Loucy (cell line): ENCODE measurements around the gene SHISA6.

ENCODE experiments used
- H2AFZ ChIP-seq: fragments of 200-600 bp; sonication (generic); 2 replicates; pipeline ENCODE4 v1.6.0; 2016; ENCODE audit warnings: antibody characterized with exemption, mild to moderate bottlenecking, low read length, moderate library complexity
- H3F3A ChIP-seq: fragments of 200-600 bp; 2 replicates; pipeline ENCODE4 v1.6.0; 2016; ENCODE audit warnings: antibody characterized with exemption, low read depth, mild to moderate bottlenecking
- H3K27me3 ChIP-seq: fragments of 200-600 bp; sonication (generic); 2 replicates; pipeline ENCODE4 v1.6.1; 2014; ENCODE audit warnings: low read length, mild to moderate bottlenecking; ENCODE audit not compliant: insufficient read depth, poor library complexity, severe bottlenecking
- H3K36me3 ChIP-seq: fragments of 200-600 bp; sonication (generic); 2 replicates; pipeline ENCODE4 v1.6.1; 2016; ENCODE audit warnings: low read length; ENCODE audit not compliant: insufficient read depth
- H3K4me1 ChIP-seq: fragments of 200-600 bp; sonication (generic); 2 replicates; pipeline ENCODE4 v1.5.1; 2014; ENCODE audit warnings: low read length, mild to moderate bottlenecking; ENCODE audit not compliant: insufficient read depth, poor library complexity, severe bottlenecking
- H3K4me2 ChIP-seq: fragments of 200-600 bp; sonication (generic); 2 replicates; pipeline ENCODE4 v1.6.0; 2014; ENCODE audit warnings: antibody characterized with exemption, low read length, low read depth, mild to moderate bottlenecking; ENCODE audit not compliant: poor library complexity, severe bottlenecking
- H3K4me3 ChIP-seq: fragments of 200-600 bp; sonication (generic); 2 replicates; pipeline ENCODE4 v1.5.1; 2014; ENCODE audit warnings: low read length, mild to moderate bottlenecking, mixed read lengths; ENCODE audit not compliant: poor library complexity, severe bottlenecking
- H3K79me2 ChIP-seq: fragments of 200-600 bp; sonication (generic); 2 replicates; pipeline ENCODE4 v1.6.1; 2014; ENCODE audit warnings: low read length; ENCODE audit not compliant: insufficient read depth
- H3K9ac ChIP-seq: fragments of 200-600 bp; sonication (generic); 2 replicates; pipeline ENCODE4 v1.6.0; 2014; ENCODE audit warnings: mild to moderate bottlenecking, low read depth, low read length, moderate library complexity; ENCODE audit not compliant: poor library complexity, severe bottlenecking
- H3K9me2 ChIP-seq: fragments of 200-600 bp; sonication (generic); replicated peaks from 2 replicates; pipeline ENCODE4 v1.6.1; 2016; ENCODE audit warnings: low read depth, low read length, mixed read lengths
- H3K9me3 ChIP-seq: fragments of 200-600 bp; sonication (generic); 2 replicates; pipeline ENCODE4 v1.6.1; 2014; ENCODE audit warnings: mild to moderate bottlenecking, antibody characterized with exemption, low read length, low read depth; ENCODE audit not compliant: insufficient read depth
- H4K20me1 ChIP-seq: fragments of 200-600 bp; sonication (generic); 2 replicates; pipeline ENCODE4 v1.6.0; 2014; ENCODE audit warnings: antibody characterized with exemption, low read length, mild to moderate bottlenecking; ENCODE audit not compliant: insufficient read depth, poor library complexity, severe bottlenecking
- EZH2phosphoT487 ChIP-seq: fragments of 200-600 bp; IDR thresholded peaks from 2 replicates; pipeline ENCODE4 v1.6.1; 2018; ENCODE audit warnings: antibody characterized with exemption, mild to moderate bottlenecking, moderate library complexity, borderline replicate concordance
- TF ChIP-seq, protein P1 (sequence below): fragments of 200-600 bp; sonication (generic); conservative IDR thresholded peaks from 2 replicates; pipeline ENCODE4 v1.5.1; 2014; ENCODE audit warnings: mild to moderate bottlenecking, antibody characterized with exemption, low read length

Gene SHISA6

DNA sequence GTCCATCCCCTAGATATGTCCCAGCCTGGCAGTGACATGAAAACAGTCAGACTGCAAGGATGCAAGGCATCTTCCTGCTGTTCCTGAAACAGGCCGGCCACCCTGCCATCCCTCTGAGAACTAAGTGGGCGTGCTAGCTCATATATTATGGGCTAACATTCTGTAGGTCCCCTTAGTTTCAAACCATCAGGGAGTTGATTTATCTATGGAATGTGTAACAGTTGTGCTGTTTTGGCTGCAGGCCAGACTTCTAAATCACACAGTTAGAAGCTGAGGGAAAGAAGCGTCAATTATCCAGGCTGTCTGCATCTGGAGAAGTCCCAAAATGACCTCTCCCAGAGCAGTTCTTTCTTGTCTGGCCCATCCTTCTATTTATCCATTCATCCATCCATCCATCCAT is 254.6 kb downstream of the SHISA6 start:
- no peak for TF ChIP-seq EZH2phosphoT487
- TF ChIP-seq, protein P1, sequence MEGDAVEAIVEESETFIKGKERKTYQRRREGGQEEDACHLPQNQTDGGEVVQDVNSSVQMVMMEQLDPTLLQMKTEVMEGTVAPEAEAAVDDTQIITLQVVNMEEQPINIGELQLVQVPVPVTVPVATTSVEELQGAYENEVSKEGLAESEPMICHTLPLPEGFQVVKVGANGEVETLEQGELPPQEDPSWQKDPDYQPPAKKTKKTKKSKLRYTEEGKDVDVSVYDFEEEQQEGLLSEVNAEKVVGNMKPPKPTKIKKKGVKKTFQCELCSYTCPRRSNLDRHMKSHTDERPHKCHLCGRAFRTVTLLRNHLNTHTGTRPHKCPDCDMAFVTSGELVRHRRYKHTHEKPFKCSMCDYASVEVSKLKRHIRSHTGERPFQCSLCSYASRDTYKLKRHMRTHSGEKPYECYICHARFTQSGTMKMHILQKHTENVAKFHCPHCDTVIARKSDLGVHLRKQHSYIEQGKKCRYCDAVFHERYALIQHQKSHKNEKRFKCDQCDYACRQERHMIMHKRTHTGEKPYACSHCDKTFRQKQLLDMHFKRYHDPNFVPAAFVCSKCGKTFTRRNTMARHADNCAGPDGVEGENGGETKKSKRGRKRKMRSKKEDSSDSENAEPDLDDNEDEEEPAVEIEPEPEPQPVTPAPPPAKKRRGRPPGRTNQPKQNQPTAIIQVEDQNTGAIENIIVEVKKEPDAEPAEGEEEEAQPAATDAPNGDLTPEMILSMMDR: no peak
- Histone ChIP-seq H3K9me3 (no peaks in the 10 kb centered on the region), H4K20me1 (no peaks in the 10 kb centered on the region), H3F3A (no peaks in the 10 kb centered on the region), H3K4me1 (no peaks in the 10 kb centered on the region), H3K4me2 (no peak overlapping the region), H2AFZ (no peak overlapping the region), H3K9ac (no peak overlapping the region), H3K36me3 (no peaks in the 10 kb centered on the region), H3K4me3 (no peak overlapping the region), H3K9me2 (no peaks in the 10 kb centered on the region), H3K79me2 (no peaks in the 10 kb centered on the region), H3K27me3 (no peaks in the 10 kb centered on the region)

DNA sequence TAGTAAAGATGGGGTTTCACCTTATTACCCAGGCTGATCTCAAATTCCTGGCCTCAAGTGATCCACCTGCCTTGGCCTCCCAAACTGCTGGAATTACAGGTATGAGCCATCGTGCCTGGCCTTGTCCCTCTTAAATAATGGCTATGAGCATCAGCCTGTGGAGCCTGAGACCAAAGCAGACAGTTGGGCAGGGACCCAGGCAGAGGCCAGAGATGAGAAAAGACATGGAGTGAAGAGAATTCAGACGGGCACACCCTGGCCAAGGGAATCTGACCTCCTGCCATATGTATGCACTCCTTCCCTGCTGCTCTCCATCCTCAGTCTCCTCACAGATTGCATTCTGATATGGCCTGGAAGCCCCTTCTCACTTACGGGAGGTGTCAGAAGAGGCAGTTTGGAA is 258.9 kb downstream of the SHISA6 start:
- Histone ChIP-seq H3K4me3 (no peak overlapping the region), H3K27me3 (no peaks in the 10 kb centered on the region), H3K9ac (no peak overlapping the region), H3F3A (no peaks in the 10 kb centered on the region), H3K4me1 (no peaks in the 10 kb centered on the region), H3K79me2 (no peaks in the 10 kb centered on the region), H3K4me2 (no peak overlapping the region), H3K9me3 (no peaks in the 10 kb centered on the region), H4K20me1 (no peaks in the 10 kb centered on the region), H2AFZ (no peak overlapping the region), H3K36me3 (no peaks in the 10 kb centered on the region), H3K9me2 (no peaks in the 10 kb centered on the region)
- TF ChIP-seq EZH2phosphoT487: no peak
- TF ChIP-seq, protein P1: no peak

DNA sequence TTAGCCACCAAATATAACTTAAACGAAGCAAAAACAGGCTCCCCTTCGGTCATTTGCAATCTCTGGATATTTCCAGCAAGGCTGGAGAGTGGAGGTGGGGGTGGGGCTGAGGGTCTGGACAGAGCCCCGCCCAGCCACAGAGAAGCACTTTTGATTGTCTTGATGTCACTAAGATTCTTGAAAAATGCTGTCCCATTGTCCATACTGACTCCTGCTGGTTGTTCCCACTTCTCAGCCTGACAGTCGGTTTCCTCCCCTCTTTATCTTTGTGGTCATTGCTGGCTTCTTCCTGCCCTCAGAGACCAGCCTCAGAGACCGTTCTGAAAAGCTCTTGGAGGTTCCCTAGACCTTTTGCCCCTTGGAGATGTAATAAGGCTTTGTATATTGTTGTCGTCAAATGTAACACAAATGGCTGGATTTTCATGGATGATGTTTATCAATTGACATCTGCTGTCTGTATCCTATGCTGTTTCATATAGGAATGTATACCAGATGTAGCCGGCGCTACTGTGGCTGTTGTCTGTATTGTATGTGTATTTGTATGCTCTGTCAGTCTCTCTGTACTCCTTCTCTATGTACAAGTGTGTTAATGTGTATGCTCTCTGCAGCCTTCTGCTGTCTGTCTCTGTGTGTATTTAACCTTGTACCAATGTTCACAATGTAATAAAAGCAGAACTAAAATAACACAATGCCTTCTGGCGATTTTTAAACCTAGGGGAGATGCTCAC is 262.5 kb downstream of the SHISA6 start:
- H2AFZ ChIP-seq: no peak overlapping the region
- H3K27me3 ChIP-seq: no peaks in the 10 kb centered on the region
- no peak for TF ChIP-seq EZH2phosphoT487
- TF ChIP-seq, protein P1: no peak
- H3K79me2 ChIP-seq: no peaks in the 10 kb centered on the region
- H3K36me3 ChIP-seq: no peaks in the 10 kb centered on the region
- H4K20me1 ChIP-seq: no peaks in the 10 kb centered on the region
- no peaks in the 10 kb centered on the region for H3F3A ChIP-seq
- no peaks in the 10 kb centered on the region for H3K9me3 ChIP-seq
- H3K4me2 ChIP-seq: no peak overlapping the region
- no peaks in the 10 kb centered on the region for H3K9me2 ChIP-seq
- no peak overlapping the region for H3K9ac ChIP-seq
- no peaks in the 10 kb centered on the region for H3K4me1 ChIP-seq
- H3K4me3 ChIP-seq: no peak overlapping the region
